Measurements from ENCODE around the gene UGT2B28.
"Not testable (repeated sequence)": the region's sequence is repeated elsewhere in the genome, so short reads cannot be mapped to it uniquely, and the experiment has no call there.

UGT2B28 gene
- 0 reads per million in 2 donors for total RNA-seq

DNA sequence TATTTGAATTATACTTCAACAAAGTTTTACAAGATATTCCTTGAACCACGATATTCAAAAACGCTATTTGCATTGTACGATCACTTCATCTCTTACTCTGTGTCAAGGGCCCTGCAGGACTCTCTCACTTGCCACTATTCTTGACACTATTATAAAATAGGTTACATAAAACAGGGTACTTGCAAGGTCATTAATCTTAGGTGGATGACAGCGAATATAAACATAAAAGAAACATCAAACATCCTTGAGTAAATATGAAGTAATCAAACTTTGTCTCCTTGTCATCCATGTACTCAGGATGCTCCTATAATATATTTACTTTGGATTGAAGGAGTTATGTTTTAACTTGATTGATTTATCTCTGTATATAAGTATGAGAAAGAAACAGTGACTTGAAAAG, at the start of gene UGT2B28:
UGT2B28 (plus strand) TSS at position 395 of the 400 bp plus-strand sequence. CDS start 26 bp downstream, outside the sequence.
- DNase-seq, result not testable (repeated sequence)

DNA sequence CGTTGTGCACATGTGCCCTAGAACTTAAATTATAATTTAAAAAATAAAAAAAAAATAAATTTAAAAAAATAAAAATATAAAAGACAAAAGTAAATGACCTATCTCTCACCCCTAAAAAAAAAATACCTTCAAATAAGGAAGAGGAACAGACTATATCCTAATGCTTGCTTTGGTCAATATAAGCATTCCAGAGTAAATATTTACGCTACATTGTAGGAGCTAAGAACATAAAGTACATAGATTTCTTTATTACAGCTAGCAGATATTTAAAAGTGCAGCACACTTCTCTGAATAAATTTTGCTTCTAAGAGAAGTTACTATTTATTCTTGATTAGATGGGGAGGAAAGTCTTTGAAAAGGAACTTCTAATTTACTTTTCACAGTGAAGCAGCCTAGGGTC, 41.2 kb upstream of the UGT2B28 start:
- DNase-seq, result no peak

DNA sequence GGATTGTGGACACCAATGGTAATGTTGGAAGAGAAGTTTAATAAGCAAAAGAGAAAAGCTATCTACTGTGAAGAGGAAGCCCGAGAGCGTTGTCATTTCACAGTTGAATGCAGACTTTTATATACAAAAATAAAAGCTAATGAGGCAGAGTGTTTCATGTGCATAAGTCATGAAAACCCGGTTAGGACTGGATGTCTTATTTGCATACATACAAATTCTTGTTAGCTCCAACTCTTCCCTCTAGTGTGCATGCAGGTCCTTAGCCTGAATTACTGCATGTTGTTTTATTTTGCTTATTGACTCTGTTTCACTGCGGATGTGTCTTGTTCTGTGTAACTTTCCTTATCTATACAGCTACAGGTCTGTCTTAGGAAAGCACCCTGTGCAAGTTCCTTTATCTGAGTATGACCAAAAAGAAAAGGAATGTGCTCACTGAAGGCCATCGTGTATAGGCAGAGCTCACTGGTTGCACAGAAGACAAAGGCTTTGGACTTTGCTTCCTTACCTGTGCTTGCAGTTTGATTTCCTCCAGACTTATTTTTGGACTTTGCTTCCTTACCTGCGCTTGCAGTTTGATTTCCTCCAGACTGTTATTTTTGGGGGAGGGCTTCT, 40.6 kb upstream of the UGT2B28 start:
- no peak for DNase-seq

DNA sequence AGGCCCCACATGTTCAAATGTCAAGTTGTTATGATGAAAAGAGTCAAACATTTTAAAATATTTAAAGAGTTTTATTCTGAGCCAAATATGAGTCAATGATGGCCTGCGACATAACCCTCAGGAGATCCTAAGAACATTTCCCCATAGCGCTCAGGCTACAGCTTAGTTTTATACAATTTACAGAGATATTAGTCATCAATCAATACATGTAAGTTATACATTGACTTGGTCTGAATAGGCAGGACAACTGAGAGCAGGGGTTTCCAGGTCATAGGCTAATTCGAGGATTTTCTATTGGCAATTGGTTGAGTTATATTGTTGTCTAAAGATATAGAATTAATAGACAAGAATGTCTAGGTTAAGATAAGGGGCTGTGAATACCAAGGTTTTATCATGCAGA, 39.5 kb upstream of the UGT2B28 start:
- not testable (repeated sequence) for DNase-seq

DNA sequence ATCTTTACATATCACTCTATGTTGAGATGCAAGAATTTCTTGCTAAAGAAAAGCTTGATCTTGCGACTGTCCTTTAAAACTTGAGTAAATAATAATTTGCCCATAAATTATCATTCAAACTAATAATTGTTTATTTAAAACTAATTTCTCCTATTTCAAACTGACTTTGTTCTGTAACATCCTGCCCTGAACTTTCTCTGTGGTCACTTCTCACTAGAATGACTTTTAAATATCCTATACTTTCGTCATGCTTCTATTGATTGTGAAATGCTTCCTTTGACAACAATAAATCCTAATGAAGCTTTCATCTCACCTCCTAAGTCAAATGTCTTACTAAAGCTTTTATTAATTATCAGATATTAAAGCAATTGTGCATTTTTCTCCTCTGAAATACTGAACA, 38.5 kb upstream of the UGT2B28 start:
- DNase-seq, result not testable (repeated sequence)

DNA sequence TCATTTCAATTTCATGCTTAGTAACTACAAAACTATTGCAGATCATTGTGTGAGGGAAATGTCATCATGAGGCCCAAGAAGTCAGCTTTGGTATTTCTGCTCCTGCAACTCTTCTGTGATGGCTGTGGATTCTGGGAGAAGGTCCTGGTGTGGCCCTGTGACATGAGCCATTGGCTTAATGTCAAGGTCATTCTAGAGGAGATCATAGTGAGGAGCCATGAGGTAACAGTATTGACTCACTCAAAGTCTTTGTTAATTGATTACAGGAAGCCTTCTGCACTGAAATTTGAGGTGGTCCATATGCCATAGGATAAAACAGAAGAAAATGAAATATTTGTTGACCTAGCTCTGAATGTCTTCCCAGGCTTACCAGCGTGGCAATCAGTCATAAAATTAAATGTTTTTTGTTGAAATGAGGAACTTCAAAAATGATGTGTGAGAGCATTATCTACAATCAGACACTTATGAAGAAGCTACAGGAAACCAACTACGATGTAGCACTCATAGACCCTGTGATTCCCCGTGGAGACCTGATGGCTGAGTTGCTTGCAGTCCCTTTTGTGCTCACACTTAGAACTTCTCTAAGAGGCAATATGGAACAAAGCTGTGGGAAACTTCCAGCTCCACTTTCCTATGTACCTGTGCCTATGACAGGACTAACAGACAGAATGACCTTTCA, 37.6 kb upstream of the UGT2B28 start:
- not testable (repeated sequence) for DNase-seq

DNA sequence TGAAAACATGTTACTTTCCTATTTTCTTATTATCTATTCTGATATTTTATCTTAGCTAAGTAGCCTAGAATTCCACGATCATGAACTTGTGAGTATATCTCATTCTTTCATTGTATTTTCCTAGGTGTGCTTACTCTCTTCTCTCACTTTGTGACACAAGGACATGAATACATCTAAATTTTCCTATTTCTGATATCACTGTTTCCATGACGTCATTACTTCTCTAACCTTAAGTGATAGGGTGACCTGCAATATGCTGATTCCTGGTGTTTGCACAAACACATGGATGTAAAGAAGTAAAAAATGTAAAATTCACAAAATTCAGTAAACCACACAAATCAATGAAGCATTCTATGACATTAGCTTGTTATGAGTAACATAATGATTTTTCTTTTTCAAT, 29.4 kb upstream of the UGT2B28 start:
- DNase-seq, result not testable (repeated sequence)

DNA sequence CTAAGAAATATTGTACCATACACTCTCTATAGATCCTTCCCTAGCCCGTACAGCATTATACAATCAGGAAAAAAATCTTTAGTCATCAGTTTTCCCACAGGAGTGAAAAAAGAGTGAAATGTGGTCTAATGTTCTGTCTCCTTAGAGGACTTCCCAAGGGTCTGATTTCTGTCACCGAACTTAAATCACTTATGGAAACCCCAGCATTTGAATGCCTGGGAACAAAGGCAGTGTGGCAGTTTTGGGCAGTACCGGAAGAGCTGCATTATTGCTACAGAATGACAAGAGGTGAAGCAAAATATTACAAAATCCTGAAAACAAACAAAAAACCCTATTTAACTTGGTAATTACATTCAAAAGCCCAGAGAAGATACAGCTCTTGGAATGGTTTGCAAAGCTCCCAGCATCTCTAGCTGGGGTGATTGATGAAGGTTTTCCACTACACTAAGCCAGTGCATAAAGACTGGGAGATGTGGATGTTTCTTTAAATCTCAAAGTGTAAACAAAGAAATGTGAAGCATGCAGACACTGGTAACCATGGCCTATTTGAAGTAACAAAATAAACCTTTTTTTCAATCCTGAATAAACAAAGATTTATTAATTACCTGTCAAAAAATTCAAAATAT, 27.0 kb upstream of the UGT2B28 start:
- not testable (repeated sequence) for DNase-seq

DNA sequence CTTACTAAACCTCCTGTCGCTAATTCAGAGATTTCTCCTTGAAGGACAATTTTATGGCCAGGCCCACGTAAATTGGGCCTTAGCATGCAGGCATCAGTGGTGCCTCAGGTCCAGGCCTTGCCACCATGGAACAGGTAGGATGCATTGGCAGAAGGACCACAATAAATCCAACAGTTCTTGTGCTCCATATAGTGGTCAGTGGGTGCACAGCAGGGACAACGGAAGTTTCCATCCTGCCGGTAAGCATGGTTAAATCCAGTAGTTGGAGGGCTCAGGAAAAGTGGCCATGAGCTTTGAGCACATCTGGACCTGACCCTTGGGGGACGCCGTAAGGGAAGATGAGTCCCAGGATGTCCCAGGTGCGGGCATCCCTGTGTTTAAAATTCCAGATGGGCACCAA, 11.7 kb upstream of the UGT2B28 start:
- DNase-seq, result not testable (repeated sequence)

DNA sequence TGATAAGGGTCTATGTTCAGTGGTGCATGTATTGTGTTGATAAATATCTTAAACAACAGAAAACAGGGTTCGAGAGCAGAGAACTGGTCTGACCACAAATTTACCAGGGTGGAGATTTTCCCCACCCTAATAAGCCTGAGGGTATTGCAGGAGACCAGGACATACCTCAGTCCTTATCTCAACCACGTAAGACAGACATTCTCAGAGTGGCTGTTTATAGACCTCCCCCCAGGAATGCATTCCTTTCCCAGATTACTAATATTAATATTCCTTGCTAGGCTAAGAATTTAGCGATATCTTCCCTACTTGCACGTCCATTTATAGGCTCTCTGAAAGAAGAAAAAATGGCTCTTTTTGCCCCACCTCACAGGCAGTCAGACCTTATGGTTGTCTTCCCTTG, 16.1 kb downstream of the UGT2B28 start:
- DNase-seq, result not testable (repeated sequence)

DNA sequence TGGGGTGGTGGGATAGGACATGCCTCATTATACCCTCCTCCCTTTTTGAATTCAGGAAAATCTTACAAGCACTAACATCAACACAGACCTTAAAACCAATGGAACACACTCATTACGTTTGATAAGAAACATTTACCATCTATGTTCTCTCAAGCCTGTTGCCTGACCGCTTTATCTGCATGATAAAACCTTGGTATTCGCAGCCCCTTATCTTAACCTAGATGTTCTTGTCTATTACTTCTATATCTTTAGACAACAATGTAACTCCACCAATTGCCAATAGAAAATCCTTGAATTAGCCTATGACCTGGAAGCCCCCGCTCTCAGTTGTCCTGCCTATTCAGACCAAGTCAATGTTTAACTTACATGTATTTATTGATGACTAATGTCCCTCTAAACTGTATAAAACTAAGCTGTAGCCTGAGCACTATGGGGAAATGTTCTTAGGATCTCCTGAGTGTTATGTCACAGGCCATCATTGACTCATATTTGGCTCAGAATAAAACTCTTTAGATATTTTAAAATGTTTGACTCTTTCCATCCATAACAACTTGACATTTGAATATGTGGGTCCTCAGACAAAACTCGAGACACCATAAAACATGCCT, 28.3 kb downstream of the UGT2B28 start:
- not testable (repeated sequence) for DNase-seq

DNA sequence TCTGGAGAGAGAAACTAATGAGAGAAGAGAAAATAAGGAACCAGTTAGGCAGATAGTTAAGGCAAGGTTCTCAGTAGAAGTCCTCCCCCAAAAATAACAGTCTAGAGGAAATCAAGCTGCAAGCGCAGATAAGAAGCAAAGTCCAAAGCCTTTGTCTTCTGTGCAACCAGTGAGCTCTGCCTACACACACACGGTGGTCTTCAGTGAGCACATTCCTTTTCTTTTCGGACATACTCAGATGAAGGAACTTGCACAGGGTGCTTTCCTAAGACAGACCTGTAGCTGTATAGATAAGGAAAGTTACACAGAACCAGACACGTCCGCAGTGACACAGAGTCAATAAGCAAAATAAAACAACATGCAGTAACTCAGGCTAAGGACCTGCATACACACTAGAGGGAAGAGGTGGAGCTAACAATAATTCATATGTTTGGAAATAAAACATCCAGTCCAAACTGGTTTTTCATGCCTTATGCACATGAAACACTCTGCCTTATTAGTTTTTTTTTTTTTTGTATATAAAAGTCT, 29.3 kb downstream of the UGT2B28 start:
- DNase-seq, result not testable (repeated sequence)

DNA sequence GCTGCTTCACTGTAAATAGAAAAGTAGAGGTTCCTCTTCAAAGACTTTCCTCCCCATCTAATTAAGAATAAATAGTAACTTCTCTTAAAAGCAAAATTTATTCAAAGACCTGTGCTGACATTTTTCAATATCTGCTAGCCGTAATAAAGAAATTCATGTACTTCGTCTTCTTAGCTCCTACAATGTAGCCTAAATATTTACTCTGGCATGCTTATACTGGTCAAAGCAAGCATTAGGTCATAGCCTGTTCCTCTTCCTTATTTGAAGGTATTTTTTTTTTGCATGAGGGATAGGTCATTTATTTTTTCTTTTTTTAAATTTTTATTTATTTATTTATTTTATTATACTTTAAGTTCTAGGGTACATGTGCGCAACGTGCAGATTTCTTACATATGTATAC, 30.0 kb downstream of the UGT2B28 start:
- not testable (repeated sequence) for DNase-seq

DNA sequence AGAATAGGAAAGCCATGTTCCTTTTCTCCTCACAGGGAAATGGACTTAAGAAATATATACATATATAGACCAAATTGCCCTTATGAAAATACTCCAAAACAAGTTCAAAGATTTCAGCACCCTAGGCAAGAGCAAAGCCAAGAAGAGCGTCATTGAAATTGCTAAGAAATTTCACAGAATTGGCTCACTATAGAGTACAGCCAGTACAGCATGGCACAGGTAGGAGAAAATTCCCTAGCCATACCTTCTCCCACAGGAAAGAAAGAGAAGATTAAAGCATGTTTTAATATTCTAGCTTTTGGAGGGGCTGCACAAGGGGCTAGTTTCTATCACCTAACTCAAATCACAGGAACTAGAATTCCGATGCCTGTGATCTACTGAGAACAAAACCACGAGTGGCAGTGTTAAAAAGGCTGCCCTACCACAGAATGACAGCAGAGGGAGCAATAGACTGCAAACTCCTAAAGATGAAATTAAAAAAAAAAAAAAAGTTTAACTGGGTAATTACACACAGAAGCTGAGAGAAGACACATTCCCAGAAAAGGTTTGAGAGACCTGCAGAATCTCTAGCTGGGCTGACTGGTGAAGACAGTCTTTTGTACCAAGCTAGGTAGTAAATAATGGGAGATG, 37.5 kb downstream of the UGT2B28 start:
- not testable (repeated sequence) for DNase-seq

DNA sequence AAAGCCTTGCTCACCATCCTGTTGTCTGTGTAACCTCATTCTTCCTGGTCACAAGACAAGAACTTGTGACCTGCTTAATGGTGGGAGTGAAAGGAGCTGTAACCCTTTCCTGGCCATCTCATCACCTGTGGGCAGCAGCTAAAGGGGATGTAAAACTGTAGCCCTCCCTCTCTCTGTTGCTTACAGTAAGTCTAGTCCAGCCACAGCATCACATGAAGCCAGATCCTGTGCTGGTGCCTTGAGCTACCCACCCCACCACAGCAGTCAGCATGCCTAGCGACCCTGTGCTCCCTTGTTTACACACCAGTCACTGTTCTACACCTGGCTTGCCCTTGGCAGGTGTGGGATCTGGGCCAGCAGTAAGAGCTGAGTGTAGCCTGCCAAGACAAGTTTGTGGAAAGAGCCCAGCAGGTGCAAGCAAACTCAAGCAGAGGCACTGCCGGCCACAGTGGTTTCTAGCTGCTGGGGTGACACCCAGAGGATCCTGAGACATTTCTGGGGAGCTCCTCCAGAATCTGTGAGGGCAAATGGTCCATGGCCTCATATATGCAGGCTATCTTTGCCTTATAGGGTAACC, 41.0 kb downstream of the UGT2B28 start:
- no peak for DNase-seq

DNA sequence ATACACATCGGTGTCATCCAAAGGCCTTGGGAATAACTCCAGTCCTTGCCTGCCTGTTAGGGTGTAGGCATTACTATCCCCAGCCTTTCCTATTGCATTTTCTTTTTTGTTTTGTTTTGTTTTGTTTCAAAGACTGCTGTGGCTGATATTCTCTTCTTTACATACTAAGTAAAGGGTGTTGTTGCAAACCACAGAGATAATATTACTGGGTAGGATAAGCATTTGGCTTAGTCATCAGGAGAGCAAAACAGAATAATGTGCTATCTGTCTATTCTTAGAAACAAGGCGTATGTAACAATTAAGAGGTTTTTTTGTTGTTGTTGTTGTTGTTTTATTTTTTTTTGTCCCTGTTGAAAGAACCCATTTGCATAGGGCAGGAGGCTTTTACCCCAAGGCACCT, 41.8 kb downstream of the UGT2B28 start:
- no peak for DNase-seq

DNA sequence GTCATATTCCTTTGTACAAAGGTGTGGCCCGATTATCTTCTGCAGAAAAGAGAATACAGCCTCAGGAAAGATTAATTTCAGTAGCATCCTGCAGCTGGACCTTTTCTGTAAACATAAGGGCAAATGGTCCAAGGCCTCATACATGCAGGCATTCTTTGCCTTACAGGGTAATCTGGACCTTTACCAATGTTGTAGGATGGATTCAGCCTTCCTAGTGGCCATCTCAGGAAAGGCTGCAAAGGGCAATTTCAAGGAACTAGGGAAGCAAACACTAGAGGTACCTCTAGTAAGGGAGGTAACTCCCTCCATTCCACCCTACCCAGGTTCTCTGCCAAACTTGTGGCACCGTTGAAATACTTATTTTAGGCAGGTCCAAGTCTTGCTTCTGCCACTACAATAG, 43.0 kb downstream of the UGT2B28 start:
- DNase-seq, result no peak

DNA sequence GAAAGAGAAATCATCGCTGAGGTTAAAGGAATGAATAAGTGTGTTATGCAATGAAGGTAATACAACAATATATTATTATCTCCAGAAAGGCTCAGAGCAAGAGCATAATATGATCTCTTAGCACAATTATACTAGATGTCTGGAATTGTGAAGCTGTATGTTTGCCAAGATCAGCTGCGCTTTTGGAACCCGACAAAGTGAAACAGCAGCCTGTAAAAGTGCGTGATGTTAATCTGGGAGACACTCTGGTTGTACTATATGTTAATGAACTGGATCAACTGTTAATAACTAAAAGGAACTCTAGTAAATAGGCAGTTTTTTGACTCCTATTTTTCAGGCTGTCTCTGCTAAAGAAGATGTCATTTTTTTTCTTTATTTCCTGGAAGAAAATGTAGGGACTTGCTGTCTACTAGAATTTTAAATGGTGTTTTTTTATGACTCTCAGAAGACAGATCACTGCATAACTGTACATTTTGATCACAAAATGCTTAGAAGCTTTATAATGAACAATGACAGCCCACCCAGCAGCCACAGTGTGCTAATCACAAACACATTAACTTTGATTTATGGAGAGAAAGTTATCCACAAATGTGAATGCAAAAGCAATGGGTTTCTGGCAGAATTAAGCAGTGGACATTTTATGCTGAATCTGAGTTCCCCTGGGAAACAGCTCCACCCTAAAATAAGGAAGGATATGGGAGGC, 50.2 kb downstream of the UGT2B28 start:
- no peak for DNase-seq

DNA sequence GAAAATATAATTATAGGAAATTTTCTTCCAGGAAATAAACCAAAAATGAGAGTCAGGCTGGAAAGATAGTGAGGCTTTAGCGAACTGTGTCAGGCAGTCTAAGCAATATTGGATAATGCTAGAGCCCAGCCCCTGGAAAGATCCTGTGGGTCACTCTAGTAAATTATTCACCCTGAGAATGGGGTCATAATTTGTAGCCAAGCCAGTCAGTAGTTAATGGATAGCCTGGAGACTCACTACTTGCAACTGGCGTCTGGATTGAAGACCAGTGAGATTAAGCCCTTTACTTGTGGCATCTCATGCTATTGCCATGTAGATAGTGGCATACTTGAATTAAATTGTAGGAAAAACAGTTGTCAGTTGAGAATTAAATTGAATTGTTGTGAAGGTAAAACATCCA, 51.0 kb downstream of the UGT2B28 start:
- not testable (repeated sequence) for DNase-seq

DNA sequence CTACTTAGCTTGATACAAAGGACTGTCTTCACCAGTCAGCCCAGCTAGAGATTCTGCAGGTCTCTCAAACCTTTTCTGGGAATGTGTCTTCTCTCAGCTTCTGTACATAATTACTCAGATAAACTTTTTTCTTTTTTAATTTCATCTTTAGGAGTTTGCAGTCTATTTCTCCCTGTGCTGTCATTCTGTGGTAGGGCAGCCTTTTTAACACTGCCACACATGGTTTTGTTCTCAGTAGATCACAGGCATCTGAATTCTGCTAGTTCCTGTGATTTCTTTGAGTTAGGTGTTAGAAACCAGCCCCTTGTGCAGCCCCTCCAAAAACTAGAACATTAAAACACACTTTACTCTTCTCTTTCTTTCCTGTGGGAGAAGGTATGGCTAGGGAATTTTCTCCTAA, 55.2 kb downstream of the UGT2B28 start:
- not testable (repeated sequence) for DNase-seq

DNA sequence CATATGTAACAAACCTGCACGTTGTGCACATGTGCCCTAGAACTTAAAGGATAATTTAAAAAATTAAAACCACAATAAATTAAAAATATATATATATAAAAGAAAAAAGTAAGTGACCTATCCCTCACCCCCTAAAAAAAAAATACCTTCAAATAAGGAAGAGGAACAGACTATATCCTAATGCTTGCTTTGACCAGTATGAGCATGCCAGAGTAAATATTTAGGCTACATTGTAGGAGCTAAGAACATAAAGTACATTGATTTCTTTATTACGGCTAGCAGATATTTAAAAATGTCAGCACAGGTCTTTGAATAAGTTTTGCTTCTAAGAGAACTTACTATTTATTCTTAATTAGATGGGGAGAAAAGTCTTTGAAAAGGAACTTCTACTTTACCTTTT, 62.8 kb downstream of the UGT2B28 start:
- not testable (repeated sequence) for DNase-seq
